ENCODE results near the gene DNAJC4.

DNA sequence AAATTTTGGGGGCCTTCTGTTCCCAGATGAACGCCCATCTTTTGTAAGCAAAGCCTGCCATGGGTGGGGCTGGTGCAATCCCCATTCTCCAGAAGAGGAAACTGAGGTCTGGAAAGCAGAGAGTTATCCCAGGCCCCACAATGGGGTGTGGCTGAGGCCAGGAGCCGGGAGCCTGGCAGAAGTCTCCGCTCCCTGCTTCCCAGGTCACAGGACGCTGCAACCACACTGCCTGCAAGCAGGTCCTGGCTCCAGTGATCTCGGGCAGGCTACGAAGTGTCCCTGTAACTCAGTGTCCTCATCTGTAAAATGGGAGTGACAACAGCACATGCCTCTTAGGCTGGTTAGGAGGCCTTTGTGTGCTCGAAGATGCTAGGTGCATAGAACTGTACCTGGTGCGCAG is 22.7 kb downstream of the DNAJC4 start:
- TF ChIP-seq, protein P1, sequence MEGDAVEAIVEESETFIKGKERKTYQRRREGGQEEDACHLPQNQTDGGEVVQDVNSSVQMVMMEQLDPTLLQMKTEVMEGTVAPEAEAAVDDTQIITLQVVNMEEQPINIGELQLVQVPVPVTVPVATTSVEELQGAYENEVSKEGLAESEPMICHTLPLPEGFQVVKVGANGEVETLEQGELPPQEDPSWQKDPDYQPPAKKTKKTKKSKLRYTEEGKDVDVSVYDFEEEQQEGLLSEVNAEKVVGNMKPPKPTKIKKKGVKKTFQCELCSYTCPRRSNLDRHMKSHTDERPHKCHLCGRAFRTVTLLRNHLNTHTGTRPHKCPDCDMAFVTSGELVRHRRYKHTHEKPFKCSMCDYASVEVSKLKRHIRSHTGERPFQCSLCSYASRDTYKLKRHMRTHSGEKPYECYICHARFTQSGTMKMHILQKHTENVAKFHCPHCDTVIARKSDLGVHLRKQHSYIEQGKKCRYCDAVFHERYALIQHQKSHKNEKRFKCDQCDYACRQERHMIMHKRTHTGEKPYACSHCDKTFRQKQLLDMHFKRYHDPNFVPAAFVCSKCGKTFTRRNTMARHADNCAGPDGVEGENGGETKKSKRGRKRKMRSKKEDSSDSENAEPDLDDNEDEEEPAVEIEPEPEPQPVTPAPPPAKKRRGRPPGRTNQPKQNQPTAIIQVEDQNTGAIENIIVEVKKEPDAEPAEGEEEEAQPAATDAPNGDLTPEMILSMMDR (conservative IDR thresholded peaks at IDR 0.05; ENCODE audit: low read length): no peak
- no peak for TF ChIP-seq EZH2phosphoT487 (IDR thresholded peaks at IDR 0.05; ENCODE audit: borderline replicate concordance, low read depth, low read length)
